ENCODE results near the gene ABCB9.

GRCh38 chr12:122934722-122935121 lies 31.5 kb downstream of the ABCB9 start:
- TF ChIP-seq CTCF (conservative IDR thresholded peaks at IDR 0.05) = no peak
- TF ChIP-seq ZFX (IDR thresholded peaks at IDR 0.05) = no peak

Data from C4-2B (cell line).